Neuronal stem cell (in vitro differentiated cells): ENCODE results near the gene LIMS1.
"Not testable (repeated sequence)": the region's sequence is repeated elsewhere in the genome, so short reads cannot be mapped to it uniquely, and the experiment has no call there.

Experiments
- DNase-seq: peaks from one replicate; pipeline ENCODE4 v3.0.0-alpha.2; 2013; ENCODE audit warnings: low spot score
- H2AFZ ChIP-seq: one replicate; pipeline ENCODE4 v1.6.1; 2013; ENCODE audit warnings: mild to moderate bottlenecking, low read length, inconsistent platforms
- H2AK5ac ChIP-seq: 2 replicates; pipeline ENCODE4 v1.6.1; 2013; ENCODE audit warnings: low read depth, mild to moderate bottlenecking, inconsistent platforms, low read length, moderate library complexity, mixed read lengths
- H2BK120ac ChIP-seq: 2 replicates; pipeline ENCODE4 v1.6.1; 2013; ENCODE audit warnings: low read depth, mild to moderate bottlenecking, inconsistent platforms, low read length, moderate library complexity, mixed read lengths
- H2BK12ac ChIP-seq: one replicate; pipeline ENCODE4 v1.6.1; 2013; ENCODE audit warnings: low read length, inconsistent platforms
- H2BK15ac ChIP-seq: 2 replicates; pipeline ENCODE4 v1.6.1; 2013; ENCODE audit warnings: mild to moderate bottlenecking, low read length, inconsistent platforms, mixed read lengths
- H2BK5ac ChIP-seq: one replicate; pipeline ENCODE4 v1.6.1; 2013; ENCODE audit warnings: inconsistent platforms, mild to moderate bottlenecking, low read length, moderate library complexity
- H3K14ac ChIP-seq: one replicate; pipeline ENCODE4 v1.6.1; 2013; ENCODE audit warnings: low read length, inconsistent platforms
- H3K18ac ChIP-seq: 2 replicates; pipeline ENCODE4 v1.6.1; 2013; ENCODE audit warnings: low read length, inconsistent platforms
- H3K23ac ChIP-seq: 2 replicates; pipeline ENCODE4 v1.6.1; 2013; ENCODE audit warnings: low read depth, mild to moderate bottlenecking, mixed read lengths, low read length, inconsistent platforms; ENCODE audit not compliant: poor library complexity
- H3K27ac ChIP-seq: replicated peaks from 3 replicates; pipeline ENCODE4 v1.5.1; 2013; ENCODE audit warnings: low read length, inconsistent platforms
- H3K27me3 ChIP-seq, 3 experiments: 2 replicates each; pipeline ENCODE4 v1.6.1; 2013; ENCODE audit warnings: low read length in 3 of 3, mild to moderate bottlenecking in 2 of 3, inconsistent platforms in 1 of 3, low read depth in 1 of 3, mixed read lengths in 1 of 3, moderate library complexity in 1 of 3; ENCODE audit not compliant: control insufficient read depth in 3 of 3, insufficient read depth in 3 of 3
- H3K36me3 ChIP-seq, 2 donors: replicated peaks in 1 of 2; 2 replicates each; pipeline ENCODE4 v1.6.1; 2013; ENCODE audit warnings: low read length in 2 of 2; ENCODE audit not compliant: control insufficient read depth in 2 of 2, insufficient read depth in 2 of 2
- H3K4ac ChIP-seq: 2 replicates; pipeline ENCODE4 v1.6.1; 2013; ENCODE audit warnings: inconsistent platforms, mild to moderate bottlenecking, low read length, moderate library complexity
- H3K4me1 ChIP-seq, 2 donors: 1 replicate in 1 of 2; 2 replicates in 1 of 2; pipeline ENCODE4 v1.6.1; 2013; ENCODE audit warnings: low read length in 2 of 2, low read depth in 1 of 2; ENCODE audit not compliant: control insufficient read depth in 2 of 2, insufficient read depth in 1 of 2
- H3K4me2 ChIP-seq: one replicate; pipeline ENCODE4 v1.6.1; 2013; ENCODE audit warnings: mild to moderate bottlenecking, low read length, inconsistent platforms; ENCODE audit not compliant: insufficient read depth, poor library complexity, severe bottlenecking
- H3K4me3 ChIP-seq, 2 donors: 2 replicates each; pipeline ENCODE4 v1.5.1; 2013; ENCODE audit warnings: low read length in 2 of 2, mild to moderate bottlenecking in 2 of 2, inconsistent platforms in 1 of 2, moderate library complexity in 1 of 2
- H3K79me1 ChIP-seq: one replicate; pipeline ENCODE4 v1.6.1; 2013; ENCODE audit warnings: low read depth, mild to moderate bottlenecking, inconsistent platforms, low read length, moderate library complexity
- H3K9ac ChIP-seq: one replicate; pipeline ENCODE4 v1.6.1; 2013; ENCODE audit warnings: mild to moderate bottlenecking, low read depth, low read length, inconsistent platforms; ENCODE audit not compliant: poor library complexity
- H3K9me3 ChIP-seq, 2 donors: replicated peaks in 1 of 2; 2 replicates each; pipeline versions ENCODE3 to v1.6.1; 2013; ENCODE audit warnings: low read length in 2 of 2, mild to moderate bottlenecking in 2 of 2, inconsistent platforms in 1 of 2, low read depth in 1 of 2, mixed read lengths in 1 of 2, moderate library complexity in 1 of 2; ENCODE audit not compliant: control insufficient read depth in 2 of 2, insufficient read depth in 1 of 2
- H4K8ac ChIP-seq: one replicate; pipeline ENCODE4 v1.6.1; 2013; ENCODE audit warnings: low read depth, mild to moderate bottlenecking, inconsistent platforms, low read length, moderate library complexity
- H4K91ac ChIP-seq: one replicate; pipeline ENCODE4 v1.6.1; 2013; ENCODE audit warnings: low read length, low read depth, mild to moderate bottlenecking, inconsistent platforms; ENCODE audit not compliant: poor library complexity
- WGBS, 2 donors: extraction: QIAGEN DNeasy Blood & Tissue Kit; methylation state at CpG; one replicate each; pipeline ENCODE4 v1.1.7; 2013; ENCODE audit warnings: missing lambda C conversion rate in 2 of 2, mixed read lengths in 1 of 2; ENCODE audit not compliant: insufficient read length in 2 of 2, insufficient replicate concordance in 1 of 2; ENCODE audit errors: extremely low coverage in 2 of 2; 5-methylcytosine and 5-hydroxymethylcytosine counted together

Gene LIMS1

DNA sequence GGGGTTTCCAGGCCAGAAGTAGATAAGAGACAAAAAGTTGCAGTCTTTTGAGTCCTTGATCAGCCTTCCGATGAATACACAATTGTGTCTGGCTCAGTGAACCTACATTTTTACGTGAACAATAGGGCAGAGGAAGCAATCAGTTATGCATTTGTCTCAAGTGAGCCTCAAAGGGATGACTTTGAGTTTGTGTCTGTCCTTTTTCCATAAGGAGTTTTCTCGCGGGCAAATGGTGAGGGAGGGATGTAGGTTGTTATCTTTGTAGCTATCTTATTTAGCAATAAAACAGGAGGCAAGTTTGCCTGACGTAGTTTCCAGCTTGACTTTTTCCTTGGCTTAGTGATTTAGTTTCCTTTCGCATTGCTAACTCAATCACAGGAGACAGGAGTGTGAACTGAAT is 119.6 kb downstream of the LIMS1 start:
- not testable (repeated sequence) for DNase-seq, H2BK120ac ChIP-seq, H3K9me3 ChIP-seq, H3K27ac ChIP-seq, H3K27me3 ChIP-seq, H2BK15ac ChIP-seq, H2AFZ ChIP-seq, H3K4me2 ChIP-seq, H2AK5ac ChIP-seq, H3K79me1 ChIP-seq, H4K8ac ChIP-seq, H3K14ac ChIP-seq, H3K18ac ChIP-seq, H3K4ac ChIP-seq, H3K4me1 ChIP-seq, H3K23ac ChIP-seq, H2BK12ac ChIP-seq, H4K91ac ChIP-seq, H2BK5ac ChIP-seq, H3K36me3 ChIP-seq, H3K4me3 ChIP-seq, H3K9ac ChIP-seq
- WGBS, 2 donors: no CpG with 5 or more reads among the region's 6 CpGs

DNA sequence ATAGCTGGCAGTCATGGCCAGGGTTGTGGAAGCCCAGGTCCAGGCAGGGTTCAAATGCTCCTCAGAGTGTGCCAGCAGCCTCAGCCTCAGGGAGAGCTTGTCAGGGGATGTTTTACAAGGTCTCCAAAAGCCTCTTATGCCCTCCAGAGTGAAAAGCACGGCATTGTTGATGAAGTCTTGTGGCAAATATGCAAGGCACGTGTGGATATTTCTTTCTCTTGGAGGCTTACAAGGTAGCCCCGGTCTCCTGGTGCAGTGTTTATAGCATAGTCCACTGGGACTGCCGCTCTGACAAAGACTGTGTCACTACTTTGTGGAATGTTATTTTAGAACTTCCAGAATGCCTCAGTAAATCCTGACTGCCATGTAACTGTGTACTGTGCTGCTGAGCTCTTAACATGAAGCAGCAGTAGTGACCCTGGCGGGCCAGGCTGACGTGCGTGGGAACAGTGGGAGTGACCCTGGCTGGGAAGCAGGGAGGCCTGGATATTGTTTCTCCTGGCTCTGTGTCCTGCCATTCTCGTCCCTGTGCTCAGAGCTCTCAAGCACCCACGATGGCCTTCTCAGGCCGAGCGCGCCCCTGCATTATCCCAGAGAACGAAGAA is 120.4 kb downstream of the LIMS1 start:
- not testable (repeated sequence) for H3K4me1 ChIP-seq, H3K4me2 ChIP-seq, H3K79me1 ChIP-seq, DNase-seq, H2BK15ac ChIP-seq, H3K9me3 ChIP-seq, H4K91ac ChIP-seq, H3K14ac ChIP-seq, H3K18ac ChIP-seq, H2AFZ ChIP-seq, H4K8ac ChIP-seq, H3K27me3 ChIP-seq, H2BK12ac ChIP-seq, H3K4me3 ChIP-seq, H3K4ac ChIP-seq, H3K27ac ChIP-seq, H2AK5ac ChIP-seq, H3K36me3 ChIP-seq, H3K9ac ChIP-seq, H2BK5ac ChIP-seq, H2BK120ac ChIP-seq, H3K23ac ChIP-seq
- no CpG with 5 or more reads among the region's 13 CpGs for WGBS, 2 donors

DNA sequence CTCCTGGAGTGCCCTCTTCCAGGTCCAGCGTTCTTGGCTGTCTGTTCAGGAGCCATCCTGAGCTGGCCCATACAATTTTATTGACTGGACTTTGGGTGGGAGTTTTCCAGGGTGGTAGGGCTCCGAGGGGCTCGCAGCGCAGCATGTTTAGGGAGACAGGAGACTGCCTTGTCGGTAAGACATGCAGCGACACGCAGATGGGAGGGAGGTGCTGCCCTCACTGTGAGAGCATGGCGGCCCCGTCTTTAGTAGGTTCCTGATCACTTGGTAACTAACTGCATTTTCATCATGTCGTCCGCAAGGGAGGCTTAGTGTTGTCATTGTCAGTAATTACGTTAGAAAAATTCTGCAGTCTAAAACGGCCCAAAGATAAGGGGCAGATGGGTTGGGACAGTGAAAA is 121.0 kb downstream of the LIMS1 start:
- H4K91ac ChIP-seq, H3K9me3 ChIP-seq, H3K27me3 ChIP-seq, H3K4me1 ChIP-seq, H2BK15ac ChIP-seq, H3K23ac ChIP-seq, H3K14ac ChIP-seq, H3K9ac ChIP-seq, H2AFZ ChIP-seq, H3K79me1 ChIP-seq, H2BK5ac ChIP-seq, H3K4me3 ChIP-seq, H2BK120ac ChIP-seq, H3K18ac ChIP-seq, H3K4me2 ChIP-seq, H2AK5ac ChIP-seq, DNase-seq, H2BK12ac ChIP-seq, H4K8ac ChIP-seq, H3K4ac ChIP-seq, H3K27ac ChIP-seq, H3K36me3 ChIP-seq: not testable (repeated sequence)
- WGBS, 2 donors: no CpG with 5 or more reads among the region's 13 CpGs

GRCh38 chr2:108656282-108656681 is 122.0 kb downstream of the LIMS1 start:
- H3K18ac ChIP-seq, H2BK15ac ChIP-seq, H2BK5ac ChIP-seq, H3K9me3 ChIP-seq, H3K79me1 ChIP-seq, H3K14ac ChIP-seq, DNase-seq, H3K4me3 ChIP-seq, H2BK120ac ChIP-seq, H3K27ac ChIP-seq, H3K9ac ChIP-seq, H3K4me1 ChIP-seq, H3K27me3 ChIP-seq, H3K23ac ChIP-seq, H4K91ac ChIP-seq, H2AK5ac ChIP-seq, H4K8ac ChIP-seq, H3K4me2 ChIP-seq, H2AFZ ChIP-seq, H2BK12ac ChIP-seq, H3K36me3 ChIP-seq, H3K4ac ChIP-seq: not testable (repeated sequence)
